Heart left ventricle (tissue), 13 donors: ENCODE measurements around the gene EYS.

ENCODE experiments used
- CTCF ChIP-seq, 12 donors: fragments of 200-600 bp; sonication (generic) in 4 of 12; IDR thresholded peaks; one replicate each; pipeline versions ENCODE4 v1.5.0 to v1.8.0; 2018 to 2022; ENCODE audit warnings: antibody characterized with exemption in 12 of 12, mild to moderate bottlenecking in 5 of 12
- POLR2A ChIP-seq, 2 donors: fragments of 450-650 bp; IDR thresholded peaks; one replicate each; pipeline ENCODE4 v1.6.1; 2017; ENCODE audit warnings: antibody characterized with exemption in 2 of 2, mild to moderate bottlenecking in 2 of 2, moderate library complexity in 2 of 2
- donor health status: ischemic (EF 13 %, LVEDD 7.1; RV severe dilation, severe dysfunction).
- donor health status: DM: no; HTN: yes; CAD: no.
- donor health status: DM: no; HTN: no; CAD: no.
- donor health status: ischemic (EF 25% LVEDD 6.9; RV normal size, moderate dysfunction).
- donor health status: ischemic (EF 25% LVEDD 5.7; RV mildly dilated, moderate dysfunction).
- donor health status: ischemic (EF 35%, LVEDD 5.7; RV mildly dilated, moderate dysfunction).
- donor health status: nonischemic (EF 11% LVEDD 7.7; RV severe dilation, severe dysfunction).
- donor health status: DM: yes; HTN: yes; CAD: no.
- donor health status: PGD.
- donor health status: ischemic (EF 29% LVEDD 5.4; RV normal size, mild dysfunction).
- donor health status: nonischemic (EF 23%, LVEDD 6.1; RV moderate dilation, normal function).

DNA sequence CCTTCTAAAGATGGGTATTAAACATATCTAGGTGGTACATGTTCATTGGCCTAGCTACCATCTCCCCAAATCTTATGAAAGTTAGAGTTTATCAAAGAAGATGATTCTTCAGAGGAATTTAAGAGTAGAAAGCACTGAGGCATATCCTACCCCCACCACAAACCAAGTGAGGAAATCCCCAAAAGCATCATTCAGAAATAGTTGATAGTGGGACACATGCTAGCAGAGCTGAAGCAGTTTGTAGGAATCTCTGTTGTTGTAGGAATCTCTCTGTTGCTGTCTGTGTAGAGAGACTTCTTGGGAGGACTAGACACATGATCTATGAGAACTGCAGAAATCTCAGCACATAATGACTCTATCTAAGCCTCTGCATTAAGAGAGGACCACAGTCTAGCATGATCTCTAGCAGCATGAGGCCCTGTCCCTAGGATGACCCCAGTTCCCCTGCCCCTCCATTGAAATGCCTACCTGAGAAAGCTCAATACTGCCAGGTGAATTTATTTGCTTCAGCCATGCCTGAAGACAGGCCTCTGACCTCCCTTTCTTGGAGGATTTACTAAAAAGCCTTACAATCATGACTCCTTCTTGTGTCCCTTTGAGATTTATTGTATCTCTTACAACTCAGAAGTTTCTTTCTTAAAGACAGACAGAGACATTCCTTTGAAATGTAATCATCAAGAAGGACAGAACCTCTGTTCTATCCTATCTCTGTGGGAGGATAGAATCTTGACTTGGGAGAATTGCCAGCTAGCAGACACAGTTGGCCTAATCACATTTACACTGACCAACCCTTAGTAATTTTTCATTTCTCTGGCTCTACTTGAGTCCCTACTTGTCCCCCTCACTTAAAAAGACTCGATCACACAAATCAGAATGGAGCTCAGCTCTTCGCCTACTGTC, 1489.1 kb downstream of the EYS start:
- TF ChIP-seq CTCF (IDR thresholded peaks at IDR 0.05) = no peak
- no peak for TF ChIP-seq POLR2A (IDR thresholded peaks at IDR 0.05)
